SK-N-SH (cell line): ENCODE measurements around the gene TRIP11. TPM values are rescaled to one million over a fixed set of nuclear protein-coding genes. Genes with fewer than 3 reads are reported as not detected.

Experiments used
- CTCF ChIA-PET: fragments of 300-600, 350-600 bp; formaldehyde crosslinking; extraction: SDS; loops from one replicate; lab custom pipeline; 2021; lab: Yijun Ruan, JAX
- POLR2A ChIA-PET: fragments of 350-600 bp; sonication (Branson Sonifier 250); formaldehyde crosslinking; extraction: SDS; loops from one replicate; lab custom pipeline; 2020; ENCODE audit warnings: antibody characterized with exemption, inconsistent platforms; lab: Yijun Ruan, JAX
- DNase-seq: peaks from one replicate; pipeline ENCODE4 v3.0.0; 2012
- H2AFZ ChIP-seq: fragments of 200-600 bp; sonication (generic); 2 replicates; pipeline ENCODE4 v1.8.1; 2016; ENCODE audit warnings: antibody characterized with exemption, mild to moderate bottlenecking, low read depth
- H3F3A ChIP-seq: fragments of 200-600 bp; sonication (generic); replicated peaks from 2 replicates; pipeline ENCODE3; 2016; ENCODE audit warnings: antibody characterized with exemption, mild to moderate bottlenecking; ENCODE audit not compliant: insufficient read depth
- H3K27ac ChIP-seq, 2 experiments: fragments of 200-500 bp in 1 of 2; fragments of 200-600 bp in 1 of 2; sonication (Bioruptor generic) in 1 of 2; sonication (generic), shearing (Covaris generic) in 1 of 2; 2 replicates each; pipeline versions ENCODE4 v1.5.1 to v1.6.1; 2014 to 2016; ENCODE audit warnings: low read depth in 2 of 2, inconsistent platforms in 1 of 2, low read length in 1 of 2, mild to moderate bottlenecking in 1 of 2, mixed read lengths in 1 of 2
- H3K27me3 ChIP-seq: fragments of 200-600 bp; sonication (generic), shearing (Covaris generic); 2 replicates; pipeline ENCODE4 v1.6.1; 2016; ENCODE audit warnings: mixed run types; ENCODE audit not compliant: insufficient read depth
- H3K36me3 ChIP-seq, 2 experiments: fragments of 200-500 bp in 1 of 2; fragments of 200-600 bp in 1 of 2; sonication (Bioruptor generic) in 1 of 2; sonication (generic) in 1 of 2; replicated peaks in 1 of 2; 2 replicates each; pipeline versions ENCODE3 to v1.5.1; 2014 to 2016; ENCODE audit warnings: low read length in 1 of 2, mild to moderate bottlenecking in 1 of 2; ENCODE audit not compliant: insufficient read depth in 2 of 2, control insufficient read depth in 1 of 2
- H3K4me1 ChIP-seq, 2 experiments: fragments of 200-500 bp in 1 of 2; fragments of 200-600 bp in 1 of 2; sonication (Bioruptor generic) in 1 of 2; sonication (generic), shearing (Covaris generic) in 1 of 2; 2 replicates each; pipeline versions ENCODE4 v1.5.1 to v1.6.1; 2014 to 2016; ENCODE audit warnings: low read depth in 1 of 2, low read length in 1 of 2, mixed run types in 1 of 2; ENCODE audit not compliant: insufficient read depth in 2 of 2, control insufficient read depth in 1 of 2
- H3K4me2 ChIP-seq: fragments of 200-600 bp; sonication (generic), shearing (Covaris generic); 2 replicates; pipeline ENCODE4 v1.6.1; 2017; ENCODE audit warnings: mixed run types
- H3K4me3 ChIP-seq, 2 experiments: fragments of 200-500 bp in 1 of 2; fragments of 200-600 bp in 1 of 2; sonication (Bioruptor generic) in 1 of 2; sonication (generic), shearing (Covaris generic) in 1 of 2; 2 replicates each; pipeline versions ENCODE4 v1.5.1 to v1.8.1; 2014 to 2016; ENCODE audit warnings: low read depth in 2 of 2, inconsistent platforms in 1 of 2, low read length in 1 of 2, mild to moderate bottlenecking in 1 of 2, mixed read lengths in 1 of 2, moderate library complexity in 1 of 2
- H3K79me2 ChIP-seq: fragments of 200-600 bp; sonication (generic); 2 replicates; pipeline ENCODE4 v1.8.1; 2017; ENCODE audit warnings: mild to moderate bottlenecking; ENCODE audit not compliant: insufficient read depth
- H3K9ac ChIP-seq: fragments of 200-600 bp; sonication (generic); 2 replicates; pipeline ENCODE4 v1.6.1; 2017; ENCODE audit warnings: mixed run types
- H3K9me2 ChIP-seq: fragments of 200-600 bp; sonication (generic); 2 replicates; pipeline ENCODE4 v1.6.1; 2017; ENCODE audit warnings: mixed run types
- H3K9me3 ChIP-seq: fragments of 200-600 bp; sonication (generic); 2 replicates; pipeline ENCODE4 v1.6.1; 2017; ENCODE audit warnings: mixed run types, mild to moderate bottlenecking, moderate library complexity
- H4K20me1 ChIP-seq: fragments of 200-600 bp; sonication (generic); 2 replicates; pipeline ENCODE4 v1.6.1; 2017; ENCODE audit warnings: mild to moderate bottlenecking, mixed run types; ENCODE audit not compliant: insufficient read depth
- CHD2 ChIP-seq: fragments of 150-350 bp; IDR thresholded peaks from 2 replicates; pipeline ENCODE4 v1.6.1; 2018; ENCODE audit warnings: low read length; ENCODE audit not compliant: partially characterized antibody
- CTCF ChIP-seq: fragments of 200-600 bp; sonication (generic); IDR thresholded peaks from 2 replicates; pipeline ENCODE4 v1.6.1; 2017; ENCODE audit warnings: antibody characterized with exemption, mild to moderate bottlenecking, moderate library complexity
- EZH2phosphoT487 ChIP-seq: fragments of 200-600 bp; sonication (generic); IDR thresholded peaks from 2 replicates; pipeline ENCODE4 v1.6.1; 2017; ENCODE audit warnings: low read depth, mixed run types, mild to moderate bottlenecking, antibody characterized with exemption, moderate library complexity, borderline replicate concordance
- FOSL2 ChIP-seq: IDR thresholded peaks from 2 replicates; pipeline ENCODE4 v1.4.0; 2012; ENCODE audit warnings: low read depth, mild to moderate bottlenecking, moderate library complexity, borderline replicate concordance
- FOXJ3 ChIP-seq: sonication (generic); formaldehyde crosslinking; IDR thresholded peaks from 2 replicates; pipeline ENCODE4 v1.5.1; 2020; ENCODE audit warnings: mild to moderate bottlenecking, missing genetic modification reagents
- GABPA ChIP-seq: IDR thresholded peaks from 2 replicates; pipeline ENCODE4 v1.4.0; 2012; ENCODE audit warnings: low read depth, mild to moderate bottlenecking
- IRF3 ChIP-seq: fragments of 150-350 bp; IDR thresholded peaks from 2 replicates; pipeline ENCODE4 v1.6.1; 2016; ENCODE audit warnings: mild to moderate bottlenecking, low read depth, low read length
- JUND ChIP-seq: IDR thresholded peaks from 2 replicates; pipeline ENCODE4 v1.4.0; 2012
- MEF2A ChIP-seq: IDR thresholded peaks from 2 replicates; pipeline ENCODE4 v1.4.0; 2012; ENCODE audit warnings: low read depth, borderline replicate concordance
- MXI1 ChIP-seq: IDR thresholded peaks from 2 replicates; pipeline ENCODE4 v1.6.1; 2012; ENCODE audit warnings: mild to moderate bottlenecking, low read depth, low read length, improper control_type of control experiment
- NFIC ChIP-seq: IDR thresholded peaks from 2 replicates; pipeline ENCODE4 v1.4.0; 2012; ENCODE audit warnings: borderline replicate concordance
- NRF1 ChIP-seq: IDR thresholded peaks from 2 replicates; pipeline ENCODE4 v1.6.1; 2012; ENCODE audit warnings: low read depth, mild to moderate bottlenecking, low read length
- POLR2AphosphoS5 ChIP-seq: IDR thresholded peaks from 2 replicates; pipeline ENCODE4 v1.6.1; 2012; ENCODE audit warnings: low read depth, low read length
- SIN3A ChIP-seq: IDR thresholded peaks from 2 replicates; pipeline ENCODE4 v1.6.1; 2012; ENCODE audit warnings: low read depth, mild to moderate bottlenecking, low read length, moderate library complexity, borderline replicate concordance
- SMC3 ChIP-seq: IDR thresholded peaks from 2 replicates; pipeline ENCODE4 v1.6.1; 2012; ENCODE audit warnings: low read depth, low read length, improper control_type of control experiment
- TCF12 ChIP-seq: IDR thresholded peaks from 2 replicates; pipeline ENCODE4 v1.4.0; 2012
- TEAD4 ChIP-seq: IDR thresholded peaks from 2 replicates; pipeline ENCODE4 v1.4.0; 2012; ENCODE audit warnings: mild to moderate bottlenecking, borderline replicate concordance; ENCODE audit not compliant: insufficient read depth
- USF2 ChIP-seq: fragments of 150-350 bp; IDR thresholded peaks from 2 replicates; pipeline ENCODE4 v1.6.1; 2017; ENCODE audit warnings: antibody characterized with exemption, low read length, low read depth, borderline replicate concordance
- YY1 ChIP-seq: IDR thresholded peaks from 2 replicates; pipeline ENCODE4 v1.4.0; 2012; ENCODE audit warnings: low read depth, mild to moderate bottlenecking
- WGBS: methylation state at CpG from one replicate; pipeline ENCODE4 v1.1.6; 2017; ENCODE audit warnings: low lambda C conversion rate; 5-methylcytosine and 5-hydroxymethylcytosine counted together
- polyA plus RNA-seq, 3 experiments: library from polyadenylated mRNA; depleted of rRNA; stranded (reverse); fragments of >200 nt; gene quantifications; 2 replicates each; pipeline ENCODE4 v1.2.3, GENCODE V29; 2012

TRIP11 gene
- polyA plus RNA-seq, 1 of the 3 experiments (the other 2 are of a cell fraction): 4.6 TPM

- Histone ChIP-seq H3K79me2 (peaks cover 4% of the 10 kb centered on the region; the same call in 1 of the 2 replicates), H3K9ac (no peak overlapping the region), H3K27me3 (no peaks in the 10 kb centered on the region), H3K4me2 (no peak overlapping the region), H3F3A (peaks cover 12% of the 10 kb centered on the region), H3K9me2 (no peaks in the 10 kb centered on the region), H3K9me3 (no peaks in the 10 kb centered on the region), H3K4me3 (no peak overlapping the region), H2AFZ (no peak overlapping the region), H3K4me1 (no peaks in the 10 kb centered on the region), H3K27ac (no peak overlapping the region), H3K36me3 (peaks cover 59 to 65% of the 10 kb centered on the region in 2 experiments), H4K20me1 (no peaks in the 10 kb centered on the region; the same call in 1 of the 2 replicates)
- no peak for TF ChIP-seq NFIC
- TF ChIP-seq IRF3: no peak
- TF ChIP-seq CTCF: no peak
- no peak for TF ChIP-seq MXI1
- no peak for TF ChIP-seq JUND
- TF ChIP-seq CHD2: no peak
- no peak for TF ChIP-seq FOXJ3 (CRISPR knock-in tag)
- TF ChIP-seq POLR2AphosphoS5: no peak
- TF ChIP-seq SMC3: no peak
- no peak for TF ChIP-seq TCF12
- no peak for TF ChIP-seq FOSL2
- TF ChIP-seq NRF1: no peak
- TF ChIP-seq YY1: no peak
- TF ChIP-seq MEF2A: no peak
- WGBS: 90% methylated on average over 3 of the region's 3 CpGs
- no peak for DNase-seq
- ChIA-PET POLR2A (no interaction called here), CTCF (interaction anchor here (1.0 kb wide), 1 partner anchor 14 kb away, joined by 3 read pairs; no protein-coding TSS in a partner anchor)
Measured at GRCh38 chr14:92010644-92011043, 29.2 kb downstream of the TRIP11 start.

GRCh38 chr14:92009604-92010003, 30.3 kb downstream of the TRIP11 start:
- no peak overlapping the region for H3K27ac ChIP-seq
- ChIA-PET CTCF (interaction anchor here (0.6 kb wide), 1 partner anchor 25 kb away, joined by 6 read pairs; no protein-coding TSS in a partner anchor), POLR2A (no interaction called here)
- no peak overlapping the region for H3K9ac ChIP-seq
- no peaks in the 10 kb centered on the region for H3K9me3 ChIP-seq
- H3K27me3 ChIP-seq: no peaks in the 10 kb centered on the region
- no peak overlapping the region for H3K4me3 ChIP-seq
- DNase-seq: no peak
- no peaks in the 10 kb centered on the region for H3K9me2 ChIP-seq
- WGBS: 64% methylated on average over 1 of the region's 1 CpG
- H4K20me1 ChIP-seq: no peaks in the 10 kb centered on the region; the same call in 1 of the 2 replicates
- peaks cover 62 to 65% of the 10 kb centered on the region in 2 experiments for H3K36me3 ChIP-seq
- H3F3A ChIP-seq: peaks cover 14% of the 10 kb centered on the region
- no peak overlapping the region for H2AFZ ChIP-seq
- no peaks in the 10 kb centered on the region for H3K4me1 ChIP-seq
- H3K4me2 ChIP-seq: no peak overlapping the region
- peaks cover 4% of the 10 kb centered on the region; the same call in 1 of the 2 replicates for H3K79me2 ChIP-seq
- no peak for TF ChIP-seq EZH2phosphoT487
- no peak for TF ChIP-seq IRF3
- no peak for TF ChIP-seq FOSL2
- no peak for TF ChIP-seq GABPA
- no peak for TF ChIP-seq MEF2A
- TF ChIP-seq SIN3A: no peak
- no peak for TF ChIP-seq TCF12
- TF ChIP-seq CTCF: no peak
- TF ChIP-seq FOXJ3 (CRISPR knock-in tag): no peak
- no peak for TF ChIP-seq TEAD4
- TF ChIP-seq SMC3: no peak
- TF ChIP-seq USF2: no peak
